ENCODE measurements around the gene RPSA. TPM values are rescaled to one million over a fixed set of nuclear protein-coding genes. Genes with fewer than 3 reads are reported as not detected.

The RPSA gene
- total RNA-seq, 1 experiment from 2014 or later, result 994 TPM

DNA sequence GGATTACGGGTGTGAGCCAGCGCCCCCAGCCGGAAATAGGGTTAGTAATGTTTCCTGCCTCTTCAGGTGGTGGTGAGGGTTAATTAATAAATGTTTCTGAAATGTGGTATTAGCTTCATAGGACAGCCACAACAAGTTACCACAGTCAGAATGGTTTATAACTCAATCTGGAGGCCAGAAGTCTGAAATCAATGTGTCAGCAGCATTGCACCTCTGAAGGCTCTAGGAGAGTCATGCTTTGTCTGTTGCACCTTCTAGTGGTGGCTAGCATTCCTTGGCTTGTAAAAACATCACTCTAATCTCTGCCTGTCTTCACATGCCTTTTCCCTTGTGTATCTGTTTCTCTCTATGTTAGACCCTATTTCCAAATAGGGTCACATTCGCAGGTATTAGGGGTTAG lies 7.8 kb upstream of the RPSA start:
- TF ChIP-seq EZH2 (IDR thresholded peaks at IDR 0.05; ENCODE audit: borderline replicate concordance, low read depth, low read length, poor library complexity, severe bottlenecking), result no peak
- TF ChIP-seq, protein P1, sequence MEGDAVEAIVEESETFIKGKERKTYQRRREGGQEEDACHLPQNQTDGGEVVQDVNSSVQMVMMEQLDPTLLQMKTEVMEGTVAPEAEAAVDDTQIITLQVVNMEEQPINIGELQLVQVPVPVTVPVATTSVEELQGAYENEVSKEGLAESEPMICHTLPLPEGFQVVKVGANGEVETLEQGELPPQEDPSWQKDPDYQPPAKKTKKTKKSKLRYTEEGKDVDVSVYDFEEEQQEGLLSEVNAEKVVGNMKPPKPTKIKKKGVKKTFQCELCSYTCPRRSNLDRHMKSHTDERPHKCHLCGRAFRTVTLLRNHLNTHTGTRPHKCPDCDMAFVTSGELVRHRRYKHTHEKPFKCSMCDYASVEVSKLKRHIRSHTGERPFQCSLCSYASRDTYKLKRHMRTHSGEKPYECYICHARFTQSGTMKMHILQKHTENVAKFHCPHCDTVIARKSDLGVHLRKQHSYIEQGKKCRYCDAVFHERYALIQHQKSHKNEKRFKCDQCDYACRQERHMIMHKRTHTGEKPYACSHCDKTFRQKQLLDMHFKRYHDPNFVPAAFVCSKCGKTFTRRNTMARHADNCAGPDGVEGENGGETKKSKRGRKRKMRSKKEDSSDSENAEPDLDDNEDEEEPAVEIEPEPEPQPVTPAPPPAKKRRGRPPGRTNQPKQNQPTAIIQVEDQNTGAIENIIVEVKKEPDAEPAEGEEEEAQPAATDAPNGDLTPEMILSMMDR (conservative IDR thresholded peaks at IDR 0.05; ENCODE audit: low read depth, low read length), result no peak
- intact Hi-C loops (cut with micrococcal nuclease; ENCODE audit: unreplicated experiment), result no loop called here
- H3K27ac ChIP-seq (ENCODE audit: low read depth, low read length, poor library complexity, severe bottlenecking), result no peak overlapping the region
- H3K4me1 ChIP-seq (ENCODE audit: insufficient read depth, low read length, poor library complexity, severe bottlenecking), result no peaks in the 10 kb centered on the region
- peaks cover 2% of the 10 kb centered on the region for H3K36me3 ChIP-seq (ENCODE audit: insufficient read depth, low read length, poor library complexity, severe bottlenecking)
- no peaks in the 10 kb centered on the region for H3K27me3 ChIP-seq (replicated peaks; ENCODE audit: insufficient read depth, low read depth, low read length, poor library complexity)
- no TSS peak for BruUV-seq (replicated peaks)
- H3K9me3 ChIP-seq (ENCODE audit: low read depth, low read length, poor library complexity, severe bottlenecking), result no peaks in the 10 kb centered on the region
- no peak for DNase-seq (ENCODE audit: low spot score)
- POLR2A ChIA-PET (ENCODE audit: low non-redundant PET), result no interaction called here
- no peak overlapping the region for H3K4me3 ChIP-seq (ENCODE audit: low read depth, low read length, poor library complexity, severe bottlenecking)
- CTCF ChIA-PET, result no interaction called here

DNA sequence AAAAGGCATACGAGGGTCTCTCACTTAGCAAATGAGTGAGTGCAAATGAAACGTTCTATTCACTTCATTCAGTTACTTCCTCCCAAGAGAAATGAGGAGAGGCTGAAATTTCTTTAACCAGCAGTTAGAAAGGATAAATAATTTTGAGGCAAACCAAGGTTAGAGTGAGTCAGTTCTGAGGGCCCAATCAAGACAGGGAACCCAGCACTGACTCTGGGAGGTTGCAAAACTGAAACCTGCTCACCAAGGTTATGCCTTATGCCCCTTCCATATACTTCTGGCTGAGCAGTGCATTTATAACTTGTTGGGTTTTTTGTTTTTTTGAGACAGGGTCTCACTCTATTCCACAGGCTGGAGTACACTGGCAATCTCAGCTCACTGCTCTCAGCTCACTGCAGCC lies 4.5 kb upstream of the RPSA start:
- Histone ChIP-seq H3K9me3 (ENCODE audit: low read depth, low read length, poor library complexity, severe bottlenecking) (no peaks in the 10 kb centered on the region), H3K4me3 (ENCODE audit: low read depth, low read length, poor library complexity, severe bottlenecking) (no peak overlapping the region), H3K27ac (ENCODE audit: low read depth, low read length, poor library complexity, severe bottlenecking) (no peak overlapping the region), H3K27me3 (replicated peaks; ENCODE audit: insufficient read depth, low read depth, low read length, poor library complexity) (no peaks in the 10 kb centered on the region), H3K36me3 (ENCODE audit: insufficient read depth, low read length, poor library complexity, severe bottlenecking) (no peaks in the 10 kb centered on the region), H3K4me1 (ENCODE audit: insufficient read depth, low read length, poor library complexity, severe bottlenecking) (no peaks in the 10 kb centered on the region)
- no TSS peak for BruUV-seq (replicated peaks)
- no peak for DNase-seq (ENCODE audit: low spot score)
- intact Hi-C loops (cut with micrococcal nuclease; ENCODE audit: unreplicated experiment), result no loop called here
- CTCF ChIA-PET, result no interaction called here
- POLR2A ChIA-PET (ENCODE audit: low non-redundant PET), result interaction anchor here (0.6 kb wide), 1 partner anchor 50 kb away, joined by 3 read pairs; no protein-coding TSS in a partner anchor
- TF ChIP-seq, protein P1 (conservative IDR thresholded peaks at IDR 0.05; ENCODE audit: low read depth, low read length), result no peak
- no peak for TF ChIP-seq EZH2 (IDR thresholded peaks at IDR 0.05; ENCODE audit: borderline replicate concordance, low read depth, low read length, poor library complexity, severe bottlenecking)

DNA sequence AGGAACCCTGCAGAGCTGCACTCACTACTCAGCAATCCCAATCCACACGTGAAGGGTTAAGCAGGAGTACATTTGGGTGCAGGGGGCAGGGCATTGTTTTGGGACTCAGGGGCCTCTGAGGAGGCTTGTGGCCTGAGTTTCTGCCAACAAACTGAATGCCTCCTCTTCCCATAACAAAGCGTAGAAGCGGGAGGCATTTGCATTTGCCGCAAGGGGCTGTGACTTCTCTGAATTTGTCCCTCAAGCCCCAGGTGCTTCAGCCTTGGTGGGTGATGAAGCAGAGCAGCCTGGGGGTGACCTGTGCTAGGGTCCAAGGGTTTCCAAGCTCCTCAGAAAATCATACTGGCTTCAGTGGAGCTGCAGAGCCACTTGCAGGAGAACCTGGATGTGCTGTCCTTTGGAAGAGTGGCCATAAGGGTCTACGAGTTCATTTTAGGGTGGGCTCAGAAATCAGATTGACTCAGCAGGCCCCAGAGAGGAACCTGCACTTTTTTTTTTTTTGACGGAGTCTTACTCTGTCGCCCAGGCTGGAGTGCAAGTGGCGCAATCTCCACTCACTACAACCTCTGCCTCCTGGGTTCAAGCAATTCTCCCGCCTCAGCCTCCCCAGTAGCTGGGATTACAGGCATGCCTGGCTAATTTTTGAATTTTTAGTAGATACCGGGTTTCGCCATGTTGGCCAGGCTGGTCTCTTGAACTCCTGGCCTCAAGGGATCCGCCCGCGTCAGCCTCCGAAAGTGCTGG lies 1.4 kb upstream of the RPSA start:
- Histone ChIP-seq H3K9me3 (ENCODE audit: low read depth, low read length, poor library complexity, severe bottlenecking) (no peaks in the 10 kb centered on the region), H3K4me1 (ENCODE audit: insufficient read depth, low read length, poor library complexity, severe bottlenecking) (no peaks in the 10 kb centered on the region), H3K4me3 (ENCODE audit: low read depth, low read length, poor library complexity, severe bottlenecking) (no peak overlapping the region), H3K27ac (ENCODE audit: low read depth, low read length, poor library complexity, severe bottlenecking) (no peak overlapping the region), H3K27me3 (replicated peaks; ENCODE audit: insufficient read depth, low read depth, low read length, poor library complexity) (no peaks in the 10 kb centered on the region), H3K36me3 (ENCODE audit: insufficient read depth, low read length, poor library complexity, severe bottlenecking) (peaks cover 28% of the 10 kb centered on the region)
- no peak for DNase-seq (ENCODE audit: low spot score)
- ChIA-PET POLR2A (ENCODE audit: low non-redundant PET) (no interaction called here), CTCF (no interaction called here)
- TF ChIP-seq, protein P1 (conservative IDR thresholded peaks at IDR 0.05; ENCODE audit: low read depth, low read length), result no peak
- no peak for TF ChIP-seq EZH2 (IDR thresholded peaks at IDR 0.05; ENCODE audit: borderline replicate concordance, low read depth, low read length, poor library complexity, severe bottlenecking)
- BruUV-seq (replicated peaks), result no TSS peak
- intact Hi-C loops (cut with micrococcal nuclease; ENCODE audit: unreplicated experiment), result no loop called here

All from A673 (cell line).